SU-DHL-6 (cell line): ENCODE results near the gene IL12RB2.

Experiments
- H2AFZ ChIP-seq: fragments of 200-600 bp; sonication (generic); 2 replicates; pipeline ENCODE4 v1.6.1; 2014; ENCODE audit warnings: low read depth, mild to moderate bottlenecking, moderate library complexity, mixed read lengths, antibody characterized with exemption, low read length; ENCODE audit not compliant: severe bottlenecking
- H3F3A ChIP-seq: fragments of 200-600 bp; shearing (Covaris generic); 2 replicates; pipeline ENCODE4 v1.6.0; 2016; ENCODE audit warnings: antibody characterized with exemption, mild to moderate bottlenecking; ENCODE audit not compliant: insufficient read depth
- H3K27ac ChIP-seq: fragments of 200-600 bp; sonication (generic); 2 replicates; pipeline ENCODE4 v1.5.1; 2016; ENCODE audit warnings: low read depth, mild to moderate bottlenecking, low read length, moderate library complexity, mixed read lengths
- H3K27me3 ChIP-seq: fragments of 200-600 bp; sonication (generic), shearing (Covaris generic); 2 replicates; pipeline ENCODE4 v1.6.0; 2014; ENCODE audit warnings: mild to moderate bottlenecking, low read length
- H3K36me3 ChIP-seq: fragments of 200-600 bp; sonication (generic); 2 replicates; pipeline ENCODE4 v1.6.1; 2014; ENCODE audit warnings: mild to moderate bottlenecking, low read length, mixed read lengths
- H3K4me2 ChIP-seq: fragments of 300-600, 200-600 bp; shearing (Covaris generic), sonication (generic); 2 replicates; pipeline ENCODE4 v1.6.0; 2014; ENCODE audit warnings: low read length, low read depth, mild to moderate bottlenecking; ENCODE audit not compliant: poor library complexity, severe bottlenecking
- H3K4me3 ChIP-seq: fragments of 200-600 bp; sonication (generic); 2 replicates; pipeline ENCODE4 v1.5.1; 2014; ENCODE audit warnings: antibody characterized with exemption, low read length, mild to moderate bottlenecking, mixed read lengths; ENCODE audit not compliant: insufficient read depth, poor library complexity, severe bottlenecking
- H3K79me2 ChIP-seq: fragments of 200-600 bp; sonication (generic); 2 replicates; pipeline ENCODE4 v1.6.1; 2014; ENCODE audit warnings: mild to moderate bottlenecking, low read length, moderate library complexity; ENCODE audit not compliant: insufficient read depth
- H3K9ac ChIP-seq: fragments of 200-600 bp; sonication (generic); 2 replicates; pipeline ENCODE4 v1.7.0; 2014; ENCODE audit warnings: mild to moderate bottlenecking, low read length
- H3K9me2 ChIP-seq: fragments of 200-600 bp; sonication (generic); replicated peaks from 2 replicates; pipeline ENCODE4 v1.6.1; 2014; ENCODE audit warnings: low read length; ENCODE audit not compliant: insufficient read depth
- H3K9me3 ChIP-seq: fragments of 200-600 bp; sonication (generic); 2 replicates; pipeline ENCODE4 v1.6.1; 2014; ENCODE audit warnings: low read length, mixed read lengths; ENCODE audit not compliant: insufficient read depth
- H4K20me1 ChIP-seq: fragments of 200-600 bp; sonication (generic); 2 replicates; pipeline ENCODE4 v1.6.1; 2014; ENCODE audit warnings: low read depth, mild to moderate bottlenecking, antibody characterized with exemption, low read length, moderate library complexity, mixed read lengths
- CTCF ChIP-seq: fragments of 200-600 bp; sonication (generic); IDR thresholded peaks from one replicate; pipeline ENCODE4 v1.5.1; 2017; ENCODE audit warnings: antibody characterized with exemption, mild to moderate bottlenecking, low read length, moderate library complexity; ENCODE audit not compliant: insufficient read depth, poor library complexity, severe bottlenecking
- EZH2phosphoT487 ChIP-seq: fragments of 200-600 bp; sonication (generic), shearing (Covaris generic); conservative IDR thresholded peaks from 2 replicates; pipeline ENCODE4 v1.6.1; 2018; ENCODE audit warnings: mild to moderate bottlenecking, antibody characterized with exemption, low read length, moderate library complexity, mixed read lengths

The IL12RB2 gene

DNA sequence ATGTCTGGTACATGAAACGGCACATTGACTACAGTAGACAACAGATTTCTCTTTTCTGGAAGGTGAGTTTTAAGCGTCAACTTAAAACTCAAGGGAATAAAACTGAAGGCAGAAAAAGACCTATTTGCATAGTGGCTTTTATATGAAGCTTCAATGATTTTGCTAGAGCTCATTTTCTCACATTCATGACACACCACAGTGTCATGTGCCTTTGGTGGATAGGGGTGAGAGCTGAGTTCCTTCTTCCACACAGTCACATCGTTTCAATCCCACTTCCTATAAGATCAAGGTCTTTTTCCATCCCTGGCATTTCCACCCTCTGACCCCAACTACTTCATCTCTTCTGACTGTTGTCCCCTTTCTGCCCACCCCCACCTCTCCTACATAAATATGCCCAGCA is 31.0 kb downstream of the IL12RB2 start:
- Histone ChIP-seq H2AFZ (no peak overlapping the region), H3K9me3 (no peaks in the 10 kb centered on the region), H3K36me3 (no peaks in the 10 kb centered on the region), H3K4me2 (no peak overlapping the region), H3K79me2 (no peaks in the 10 kb centered on the region), H3K9ac (no peak overlapping the region), H3K27me3 (no peaks in the 10 kb centered on the region), H3F3A (no peaks in the 10 kb centered on the region), H4K20me1 (no peaks in the 10 kb centered on the region), H3K9me2 (no peaks in the 10 kb centered on the region), H3K4me3 (no peak overlapping the region), H3K27ac (no peak overlapping the region)
- TF ChIP-seq EZH2phosphoT487 (no peak), CTCF (no peak)

GRCh38 chr1:67339623-67340343 is 32.1 kb downstream of the IL12RB2 start:
- Histone ChIP-seq H3K79me2 (no peaks in the 10 kb centered on the region), H3K9me3 (no peaks in the 10 kb centered on the region), H3K4me2 (no peak overlapping the region), H3K9ac (no peak overlapping the region), H2AFZ (no peak overlapping the region), H3K9me2 (no peaks in the 10 kb centered on the region), H3K4me3 (no peak overlapping the region), H3F3A (no peaks in the 10 kb centered on the region), H3K27me3 (no peaks in the 10 kb centered on the region), H3K36me3 (no peaks in the 10 kb centered on the region), H4K20me1 (no peaks in the 10 kb centered on the region), H3K27ac (no peak overlapping the region)
- TF ChIP-seq EZH2phosphoT487 (no peak), CTCF (no peak)

- Histone ChIP-seq H3K27ac (no peak overlapping the region), H3K9me3 (no peaks in the 10 kb centered on the region), H3K4me2 (no peak overlapping the region), H3K27me3 (no peaks in the 10 kb centered on the region), H3K9ac (no peak overlapping the region), H3F3A (no peaks in the 10 kb centered on the region), H2AFZ (no peak overlapping the region), H4K20me1 (no peaks in the 10 kb centered on the region), H3K4me3 (no peak overlapping the region), H3K36me3 (no peaks in the 10 kb centered on the region), H3K79me2 (no peaks in the 10 kb centered on the region), H3K9me2 (no peaks in the 10 kb centered on the region)
- no peak for TF ChIP-seq CTCF
- no peak for TF ChIP-seq EZH2phosphoT487
Observed at GRCh38 chr1:67342076-67342890, 34.6 kb downstream of the IL12RB2 start.
